Natural killer cell (primary cell): Measurements from ENCODE around the gene DCTN2. TPM values are rescaled to one million over a fixed set of nuclear protein-coding genes. Genes with fewer than 3 reads are reported as not detected.

Experiments used
- ATAC-seq, 3 donors: fragments of 150-1000 bp in 2 of 3; fragments of 200-7000 bp in 1 of 3; cut with Tn5 transposase; 1 replicate in 1 of 3; 2 replicates in 2 of 3; pipeline ENCODE4 v1.10.0; 2021; ENCODE audit warnings: mild to moderate bottlenecking in 2 of 3, moderate library complexity in 2 of 3
- DNase-seq, 2 donors: peaks; one replicate each; pipeline versions ENCODE4 v3.0.0 to v3.0.0-alpha.2; 2013 to 2021; ENCODE audit warnings: mixed read lengths in 1 of 2
- H3K27ac ChIP-seq: one replicate; pipeline ENCODE4 v1.5.1; 2013; ENCODE audit warnings: mild to moderate bottlenecking, low read length
- H3K27me3 ChIP-seq: one replicate; pipeline ENCODE4 v1.6.1; 2013; ENCODE audit warnings: low read length; ENCODE audit not compliant: control insufficient read depth, insufficient read depth
- H3K36me3 ChIP-seq: one replicate; pipeline ENCODE4 v1.6.1; 2013; ENCODE audit warnings: low read length; ENCODE audit not compliant: control insufficient read depth, insufficient read depth
- H3K4me1 ChIP-seq: one replicate; pipeline ENCODE4 v1.6.1; 2013; ENCODE audit warnings: low read length; ENCODE audit not compliant: control insufficient read depth, insufficient read depth
- H3K4me3 ChIP-seq: one replicate; pipeline ENCODE4 v1.5.1; 2013; ENCODE audit warnings: low read length
- H3K9me3 ChIP-seq: one replicate; pipeline ENCODE4 v1.6.1; 2013; ENCODE audit warnings: low read length; ENCODE audit not compliant: control insufficient read depth, insufficient read depth
- H3K27ac Mint-ChIP-seq, 2 donors: one replicate each; pipeline ENCODE4 v1.8.0; 2022; ENCODE audit warnings: mild to moderate bottlenecking in 2 of 2, mixed read lengths in 2 of 2, moderate library complexity in 1 of 2
- H3K27me3 Mint-ChIP-seq, 2 donors: one replicate each; pipeline ENCODE4 v1.8.0; 2022; ENCODE audit warnings: low read depth in 2 of 2, mixed read lengths in 2 of 2
- H3K36me3 Mint-ChIP-seq: one replicate; pipeline ENCODE4 v1.8.0; 2022; ENCODE audit warnings: mixed read lengths
- H3K4me1 Mint-ChIP-seq, 2 donors: one replicate each; pipeline ENCODE4 v1.8.0; 2022; ENCODE audit warnings: mixed read lengths in 2 of 2
- H3K4me3 Mint-ChIP-seq: one replicate; pipeline ENCODE4 v1.8.0; 2022; ENCODE audit warnings: mild to moderate bottlenecking, moderate library complexity, mixed read lengths
- H3K9me3 Mint-ChIP-seq, 2 donors: one replicate each; pipeline ENCODE4 v1.8.0; 2022; ENCODE audit warnings: mixed read lengths in 2 of 2
- CTCF ChIP-seq: fragments of 200-600 bp; IDR thresholded peaks from one replicate; pipeline ENCODE4 v1.8.0; 2022; ENCODE audit warnings: antibody characterized with exemption
- WGBS: methylation state at CpG from one replicate; pipeline ENCODE4 v1.1.7; 2013; ENCODE audit warnings: missing lambda C conversion rate; ENCODE audit not compliant: insufficient coverage; 5-methylcytosine and 5-hydroxymethylcytosine counted together
- intact Hi-C: fragments of 100-400 bp; cut with micrococcal nuclease; formaldehyde crosslinking; loops from one replicate; pipeline ENCODE4 v1.14.2; 2022
- total RNA-seq, 4 donors: library from RNA; stranded (reverse); fragments of 120-200 nt in 1 of 4; gene quantifications; one replicate each; pipeline versions ENCODE4 v1.2.3 to v1.2.4, GENCODE V29; 2013 to 2022

Gene DCTN2
- total RNA-seq, 3 donors from 2014 or later (not counting 1 experiment from before 2014, with no cell fraction given): 65.5 to 76.5 (median 71.8) TPM

DNA sequence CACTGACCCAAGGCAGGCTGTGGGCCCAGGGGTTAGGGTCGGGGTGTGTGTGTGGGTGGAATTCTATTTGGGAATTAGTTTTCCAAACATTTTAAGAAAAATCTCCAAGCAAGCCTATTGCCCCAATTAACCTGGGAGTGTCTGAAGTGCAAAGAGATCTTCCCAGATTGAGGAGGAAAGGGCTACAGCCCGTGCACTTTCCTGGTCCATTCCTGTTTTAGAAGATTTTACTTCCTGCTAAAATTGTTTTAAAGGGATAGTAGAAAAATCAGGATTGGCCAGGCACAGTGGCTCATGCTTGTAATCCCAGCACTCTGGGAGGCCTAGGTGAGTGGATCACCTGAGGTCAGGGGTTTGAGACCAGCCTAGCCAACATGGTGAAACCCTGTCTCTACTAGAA, 5.3 kb downstream of the DCTN2 start:
- TF ChIP-seq CTCF: no peak

GRCh38 chr12:57541001-57541400, 6.0 kb downstream of the DCTN2 start:
- H3K27me3 Mint-ChIP-seq: no peaks in the 10 kb centered on the region
- H3K36me3 ChIP-seq: peaks cover 14% of the 10 kb centered on the region
- 98% methylated on average over 2 of the region's 2 CpGs for WGBS
- H3K4me1 Mint-ChIP-seq: peaks cover 15 to 27% of the 10 kb centered on the region in 2 donors
- ATAC-seq (no peak), DNase-seq (no peak)
- intact Hi-C loops: no loop called here
- H3K9me3 ChIP-seq: no peaks in the 10 kb centered on the region
- H3K9me3 Mint-ChIP-seq: no peaks in the 10 kb centered on the region
- TF ChIP-seq CTCF: no peak
- H3K4me1 ChIP-seq: peaks cover 4% of the 10 kb centered on the region
- H3K4me3 ChIP-seq: no peak overlapping the region
- H3K27ac Mint-ChIP-seq: no peak overlapping the region
- H3K27ac ChIP-seq: no peak overlapping the region
- no peaks in the 10 kb centered on the region for H3K36me3 Mint-ChIP-seq
- no peak overlapping the region for H3K4me3 Mint-ChIP-seq
- no peaks in the 10 kb centered on the region for H3K27me3 ChIP-seq

More for the DNA sequence above, 5.3 kb downstream of the DCTN2 start:
- no peaks in the 10 kb centered on the region for H3K9me3 Mint-ChIP-seq
- intact Hi-C loops: no loop called here
- ATAC-seq: no peak
- no peaks in the 10 kb centered on the region for H3K9me3 ChIP-seq
- H3K27me3 ChIP-seq: no peaks in the 10 kb centered on the region
- no peak overlapping the region for H3K4me3 ChIP-seq
- H3K4me3 Mint-ChIP-seq: no peak overlapping the region
- peaks cover 14% of the 10 kb centered on the region for H3K36me3 ChIP-seq
- H3K4me1 Mint-ChIP-seq: peaks cover 18 to 35% of the 10 kb centered on the region in 2 donors
- no peak overlapping the region for H3K27ac Mint-ChIP-seq
- DNase-seq: no peak
- H3K4me1 ChIP-seq: peaks cover 12% of the 10 kb centered on the region
- no peak overlapping the region for H3K27ac ChIP-seq
- 82% methylated on average over 1 of the region's 2 CpGs for WGBS
- H3K36me3 Mint-ChIP-seq: no peaks in the 10 kb centered on the region
- no peaks in the 10 kb centered on the region for H3K27me3 Mint-ChIP-seq

DNA sequence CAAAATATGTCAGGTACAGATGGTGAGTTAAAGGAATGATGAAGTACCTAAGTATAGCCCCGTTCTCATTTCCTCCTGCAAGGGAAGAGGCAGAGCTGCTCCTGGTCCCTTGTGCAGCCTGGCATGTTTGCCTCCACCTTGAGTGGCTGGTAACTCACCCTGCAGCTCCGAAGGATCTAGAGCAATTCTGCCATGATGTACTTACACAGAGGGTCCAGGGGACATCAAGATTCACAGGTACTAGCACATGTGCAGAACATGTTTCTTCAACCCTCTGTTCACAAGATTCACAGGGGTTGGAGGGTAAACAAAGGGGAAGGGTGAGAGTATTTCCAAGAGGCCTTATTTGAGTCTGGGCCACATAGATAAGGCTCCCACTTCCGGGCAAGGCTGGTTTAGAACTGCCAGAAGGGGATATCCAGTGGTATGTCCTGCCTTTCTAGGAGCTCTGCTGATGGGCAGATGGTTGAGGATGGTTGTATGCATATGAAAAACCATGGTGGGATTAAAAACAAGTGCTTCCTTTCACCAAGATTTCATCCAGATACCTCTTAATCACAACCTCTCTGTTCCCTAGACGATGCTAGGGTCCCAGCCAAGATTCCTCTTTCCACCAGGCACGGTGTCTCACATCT, 7.7 kb downstream of the DCTN2 start:
- H3K27ac ChIP-seq: no peak overlapping the region
- H3K4me3 ChIP-seq: no peak overlapping the region
- H3K4me1 ChIP-seq: no peaks in the 10 kb centered on the region
- Mint-ChIP-seq H3K4me1 (peaks cover 0 to 12% of the 10 kb centered on the region in 2 donors), H3K9me3 (no peaks in the 10 kb centered on the region), H3K27ac (no peak overlapping the region), H3K36me3 (no peaks in the 10 kb centered on the region), H3K4me3 (no peak overlapping the region), H3K27me3 (no peaks in the 10 kb centered on the region)
- TF ChIP-seq CTCF: no peak
- peaks cover 26% of the 10 kb centered on the region for H3K36me3 ChIP-seq
- DNase-seq: no peak
- WGBS: 86% methylated on average over 5 of the region's 5 CpGs
- no peaks in the 10 kb centered on the region for H3K9me3 ChIP-seq
- no peaks in the 10 kb centered on the region for H3K27me3 ChIP-seq
- no peak for ATAC-seq
- intact Hi-C loops: no loop called here

GRCh38 chr12:57536597-57536942, 10.4 kb downstream of the DCTN2 start:
- ATAC-seq (no peak), DNase-seq (no peak)
- Mint-ChIP-seq H3K4me3 (no peak overlapping the region), H3K9me3 (no peaks in the 10 kb centered on the region), H3K4me1 (peaks cover 0 to 5% of the 10 kb centered on the region in 2 donors), H3K27me3 (no peaks in the 10 kb centered on the region), H3K36me3 (peaks cover 7% of the 10 kb centered on the region), H3K27ac (no peak overlapping the region)
- intact Hi-C loops: no loop called here
- Histone ChIP-seq H3K27me3 (no peaks in the 10 kb centered on the region), H3K4me1 (no peaks in the 10 kb centered on the region), H3K36me3 (peaks cover 49% of the 10 kb centered on the region), H3K9me3 (no peaks in the 10 kb centered on the region), H3K4me3 (no peak overlapping the region), H3K27ac (no peak overlapping the region)
- TF ChIP-seq CTCF: no peak
- WGBS: 100% methylated on average over 1 of the region's 1 CpG
